ENCODE measurements around the gene LIN7C. TPM values are rescaled to one million over a fixed set of nuclear protein-coding genes. Genes with fewer than 3 reads are reported as not detected.

Gene LIN7C
- polyA plus RNA-seq, 3 donors = 7.3 to 24.0 (median 18.9) TPM

- intact Hi-C loops (cut with micrococcal nuclease) = no loop called here
- H3K27me3 Mint-ChIP-seq (ENCODE audit: low read depth in 3 of 3) = peaks cover 0 to 2% (median 0%) of the 10 kb centered on the region in 3 donors
- WGBS (ENCODE audit: insufficient coverage) = no CpG with 5 or more reads among the region's 3 CpGs
Observed at GRCh38 chr11:27545035-27545434, 38.5 kb upstream of the LIN7C start.

DNA sequence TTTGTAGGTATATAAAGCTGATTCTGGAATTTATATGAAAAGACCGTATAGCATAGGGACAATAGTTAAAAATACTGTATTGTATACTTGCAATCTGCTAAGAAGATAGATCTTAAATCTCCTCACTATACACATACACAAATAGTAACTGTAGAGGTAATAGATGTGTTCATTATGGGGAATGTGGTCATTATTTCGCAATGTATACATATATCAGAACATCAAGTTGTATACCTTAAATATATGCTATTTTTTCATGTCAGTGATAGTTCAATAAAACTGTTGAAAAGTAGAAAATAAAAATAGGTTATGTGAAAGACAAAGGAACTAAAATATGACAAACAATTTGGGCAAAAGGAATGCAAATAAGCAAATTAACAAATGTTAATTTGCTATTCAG is 35.2 kb upstream of the LIN7C start:
- no peaks in the 10 kb centered on the region for H3K4me1 Mint-ChIP-seq
- WGBS (ENCODE audit: insufficient coverage) = no CpG with 5 or more reads among the region's 2 CpGs

More at GRCh38 chr11:27545035-27545434, 38.5 kb upstream of the LIN7C start:
- H3K4me2 ChIP-seq (replicated peaks; ENCODE audit: extremely low read depth, low read length, poor library complexity, severe bottlenecking) = no peak overlapping the region
- H3K27me3 ChIP-seq (ENCODE audit: control insufficient read depth in 2 of 2, insufficient read depth in 2 of 2, low read length in 2 of 2) = no peaks in the 10 kb centered on the region
- H3K79me2 ChIP-seq (ENCODE audit: insufficient read depth, low read length) = no peaks in the 10 kb centered on the region
- no peaks in the 10 kb centered on the region for H3K4me1 ChIP-seq (ENCODE audit: control insufficient read depth in 1 of 2, insufficient read depth in 2 of 2, low read length in 2 of 2)
- H4K20me1 ChIP-seq (ENCODE audit: insufficient read depth, low read length) = no peaks in the 10 kb centered on the region
- H3K36me3 ChIP-seq (replicated peaks in 1 of 2; ENCODE audit: control insufficient read depth in 1 of 2, insufficient read depth in 2 of 2, low read length in 2 of 2) = no peaks in the 10 kb centered on the region
- H3K27ac ChIP-seq (ENCODE audit: low read depth in 1 of 2, low read length in 2 of 2) = no peak overlapping the region
- no peaks in the 10 kb centered on the region for H3K9me3 ChIP-seq (replicated peaks in 1 of 2; ENCODE audit: control insufficient read depth in 1 of 2, insufficient read depth in 1 of 2, low read length in 2 of 2)
- H3K4me1 Mint-ChIP-seq = no peaks in the 10 kb centered on the region
- TF ChIP-seq, protein P1, sequence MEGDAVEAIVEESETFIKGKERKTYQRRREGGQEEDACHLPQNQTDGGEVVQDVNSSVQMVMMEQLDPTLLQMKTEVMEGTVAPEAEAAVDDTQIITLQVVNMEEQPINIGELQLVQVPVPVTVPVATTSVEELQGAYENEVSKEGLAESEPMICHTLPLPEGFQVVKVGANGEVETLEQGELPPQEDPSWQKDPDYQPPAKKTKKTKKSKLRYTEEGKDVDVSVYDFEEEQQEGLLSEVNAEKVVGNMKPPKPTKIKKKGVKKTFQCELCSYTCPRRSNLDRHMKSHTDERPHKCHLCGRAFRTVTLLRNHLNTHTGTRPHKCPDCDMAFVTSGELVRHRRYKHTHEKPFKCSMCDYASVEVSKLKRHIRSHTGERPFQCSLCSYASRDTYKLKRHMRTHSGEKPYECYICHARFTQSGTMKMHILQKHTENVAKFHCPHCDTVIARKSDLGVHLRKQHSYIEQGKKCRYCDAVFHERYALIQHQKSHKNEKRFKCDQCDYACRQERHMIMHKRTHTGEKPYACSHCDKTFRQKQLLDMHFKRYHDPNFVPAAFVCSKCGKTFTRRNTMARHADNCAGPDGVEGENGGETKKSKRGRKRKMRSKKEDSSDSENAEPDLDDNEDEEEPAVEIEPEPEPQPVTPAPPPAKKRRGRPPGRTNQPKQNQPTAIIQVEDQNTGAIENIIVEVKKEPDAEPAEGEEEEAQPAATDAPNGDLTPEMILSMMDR (IDR thresholded peaks at IDR 0.05) = no peak
- no peak overlapping the region for H2AFZ ChIP-seq (ENCODE audit: insufficient read depth, low read depth, low read length, poor library complexity, severe bottlenecking)
- no peak overlapping the region for H3K4me3 ChIP-seq (replicated peaks in 1 of 3; ENCODE audit: low read depth in 2 of 3, low read length in 3 of 3)
- H3K36me3 Mint-ChIP-seq = no peaks in the 10 kb centered on the region
- DNase-seq = no peak
- no peak overlapping the region for H3K9ac ChIP-seq (ENCODE audit: insufficient read depth, low read length, poor library complexity, severe bottlenecking)
- H3K9me3 Mint-ChIP-seq = no peaks in the 10 kb centered on the region
- no peak overlapping the region for H3K4me3 Mint-ChIP-seq
- H3K27ac Mint-ChIP-seq = no peak overlapping the region

More for the DNA sequence above, 35.2 kb upstream of the LIN7C start:
- peaks cover 0 to 1% (median 0%) of the 10 kb centered on the region in 7 donors for H3K9me3 Mint-ChIP-seq
- no peaks in the 10 kb centered on the region for H3K4me1 ChIP-seq (ENCODE audit: control insufficient read depth in 1 of 2, insufficient read depth in 2 of 2, low read length in 2 of 2)
- H2AFZ ChIP-seq (ENCODE audit: insufficient read depth, low read depth, low read length, poor library complexity, severe bottlenecking) = no peak overlapping the region
- H3K4me3 Mint-ChIP-seq = no peak overlapping the region
- no peaks in the 10 kb centered on the region for H3K27me3 ChIP-seq (ENCODE audit: control insufficient read depth in 2 of 2, insufficient read depth in 2 of 2, low read length in 2 of 2)
- no peaks in the 10 kb centered on the region for H4K20me1 ChIP-seq (ENCODE audit: insufficient read depth, low read length)
- H3K9ac ChIP-seq (ENCODE audit: insufficient read depth, low read length, poor library complexity, severe bottlenecking) = no peak overlapping the region
- H3K4me3 ChIP-seq (replicated peaks in 1 of 3; ENCODE audit: low read depth in 2 of 3, low read length in 3 of 3) = no peak overlapping the region
- intact Hi-C loops (cut with micrococcal nuclease) = no loop called here
- H3K4me2 ChIP-seq (replicated peaks; ENCODE audit: extremely low read depth, low read length, poor library complexity, severe bottlenecking) = no peak overlapping the region
- no peak overlapping the region for H3K27ac Mint-ChIP-seq
- no peak overlapping the region for H3K27ac ChIP-seq (ENCODE audit: low read depth in 1 of 2, low read length in 2 of 2)
- no peaks in the 10 kb centered on the region for H3K36me3 ChIP-seq (replicated peaks in 1 of 2; ENCODE audit: control insufficient read depth in 1 of 2, insufficient read depth in 2 of 2, low read length in 2 of 2)
- H3K36me3 Mint-ChIP-seq = no peaks in the 10 kb centered on the region
- H3K9me3 ChIP-seq (replicated peaks in 1 of 2; ENCODE audit: control insufficient read depth in 1 of 2, insufficient read depth in 1 of 2, low read length in 2 of 2) = no peaks in the 10 kb centered on the region
- H3K79me2 ChIP-seq (ENCODE audit: insufficient read depth, low read length) = no peaks in the 10 kb centered on the region
- TF ChIP-seq, protein P1 (IDR thresholded peaks at IDR 0.05) = no peak
- DNase-seq = no peak
- peaks cover 0 to 2% (median 0%) of the 10 kb centered on the region in 3 donors for H3K27me3 Mint-ChIP-seq (ENCODE audit: low read depth in 3 of 3)
